ENCODE measurements around the gene ORM2. TPM values are rescaled to one million over a fixed set of nuclear protein-coding genes. Genes with fewer than 3 reads are reported as not detected.

Gene ORM2
- total and polyA plus RNA-seq, 2 donors (not counting 1 experiment from before 2014, with no cell fraction given): not detected

- H3K27me3 ChIP-seq (replicated peaks in 1 of 4; ENCODE audit: control extremely low read depth in 1 of 4, control insufficient read depth in 3 of 4, insufficient read depth in 4 of 4, low read length in 3 of 4): no peaks in the 10 kb centered on the region
- 95% methylated on average over 4 of the region's 6 CpGs for WGBS (ENCODE audit: insufficient coverage)
- POLR2A ChIA-PET: no interaction called here
- H3K4me1 Mint-ChIP-seq: peaks cover 13% of the 10 kb centered on the region
- H4K20me1 ChIP-seq (ENCODE audit: control insufficient read depth, insufficient read depth, low read length, poor library complexity, severe bottlenecking): peaks cover 67% of the 10 kb centered on the region
- no peak overlapping the region for H3K9ac ChIP-seq (ENCODE audit: low read length)
- H3K4me3 Mint-ChIP-seq: no peak overlapping the region
- no peaks in the 10 kb centered on the region for H3K9me3 ChIP-seq (ENCODE audit: control extremely low read depth in 1 of 3, control insufficient read depth in 2 of 3, insufficient read depth in 1 of 3, low read length in 2 of 3)
- H3K36me3 ChIP-seq (replicated peaks in 1 of 2; ENCODE audit: control extremely low read depth in 1 of 2, control insufficient read depth in 1 of 2, extremely low read depth in 1 of 2, insufficient read depth in 2 of 2, low read length in 1 of 2): peaks cover 10 to 92% of the 10 kb centered on the region in 2 experiments
- H3K4me2 ChIP-seq (replicated peaks; ENCODE audit: low read depth, low read length, poor library complexity, severe bottlenecking): no peak overlapping the region
- CTCF ChIA-PET: no interaction called here
- no peaks in the 10 kb centered on the region for H3K9me3 Mint-ChIP-seq (ENCODE audit: insufficient read depth)
- peak overlapping the region; percentile 68 for H3K27ac Mint-ChIP-seq
- H3K27me3 Mint-ChIP-seq: no peaks in the 10 kb centered on the region
- peaks cover 63% of the 10 kb centered on the region for H3K79me2 ChIP-seq (ENCODE audit: control insufficient read depth, insufficient read depth, low read length)
- DNase-seq (no peak), ATAC-seq (ENCODE audit: low read depth) (no peak)
- intact Hi-C loops (cut with micrococcal nuclease): no loop called here
- H3K4me3 ChIP-seq (ENCODE audit: control extremely low read depth in 1 of 5, extremely low read depth in 1 of 5, insufficient read depth in 1 of 5, low read depth in 2 of 5, low read length in 4 of 5): no peak overlapping the region
- H2AFZ ChIP-seq (ENCODE audit: insufficient read depth, low read depth, low read length, poor library complexity, severe bottlenecking): no peak overlapping the region
- H3K27ac ChIP-seq (ENCODE audit: low read length in 2 of 2): peak overlapping the region in 1 of 2 donors; percentile 7
- TF ChIP-seq CTCF (IDR thresholded peaks at IDR 0.05) (no peak), EZH2 (IDR thresholded peaks at IDR 0.05; ENCODE audit: borderline replicate concordance, insufficient read depth, low read depth, low read length, poor library complexity, severe bottlenecking) (no peak)
- H3K4me1 ChIP-seq (ENCODE audit: control insufficient read depth in 2 of 2, insufficient read depth in 2 of 2, low read length in 2 of 2): peaks cover 0 to 9% of the 10 kb centered on the region in 2 donors
These were observed 27.7 kb downstream of the ORM2 start for GRCh38 chr9:114357360-114357759.

DNA sequence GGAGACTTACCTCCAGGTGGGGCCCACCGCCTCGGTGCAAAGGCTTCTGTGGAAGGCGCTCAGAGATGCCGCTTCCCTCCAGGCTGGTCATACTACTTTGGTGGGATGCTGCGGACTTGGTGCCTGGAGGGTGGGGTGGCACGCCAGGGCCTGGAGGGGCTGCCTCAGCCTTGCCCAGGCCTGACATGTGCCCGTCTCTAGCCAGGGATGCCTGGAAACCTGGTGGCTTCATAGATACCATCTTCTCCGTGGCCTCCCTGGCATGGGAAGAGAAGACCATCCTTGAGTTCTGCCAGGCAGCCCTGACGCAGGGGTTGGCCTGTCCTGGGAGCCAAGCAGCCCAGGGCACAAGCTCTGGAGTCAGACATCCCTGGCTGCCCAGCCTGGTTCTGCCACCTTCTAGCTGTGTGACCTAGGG is 28.3 kb downstream of the ORM2 start:
- Histone ChIP-seq H3K36me3 (replicated peaks in 1 of 2; ENCODE audit: control extremely low read depth in 1 of 2, control insufficient read depth in 1 of 2, extremely low read depth in 1 of 2, insufficient read depth in 2 of 2, low read length in 1 of 2) (peaks cover 10 to 93% of the 10 kb centered on the region in 2 experiments), H2AFZ (ENCODE audit: insufficient read depth, low read depth, low read length, poor library complexity, severe bottlenecking) (no peak overlapping the region), H3K9ac (ENCODE audit: low read length) (no peak overlapping the region), H3K4me1 (ENCODE audit: control insufficient read depth in 2 of 2, insufficient read depth in 2 of 2, low read length in 2 of 2) (peaks cover 4 to 14% of the 10 kb centered on the region in 2 donors), H3K27ac (ENCODE audit: low read length in 2 of 2) (peak overlapping the region; percentile 6 to 41), H3K27me3 (replicated peaks in 1 of 4; ENCODE audit: control extremely low read depth in 1 of 4, control insufficient read depth in 3 of 4, insufficient read depth in 4 of 4, low read length in 3 of 4) (no peaks in the 10 kb centered on the region), H3K9me3 (ENCODE audit: control extremely low read depth in 1 of 3, control insufficient read depth in 2 of 3, insufficient read depth in 1 of 3, low read length in 2 of 3) (no peaks in the 10 kb centered on the region), H3K4me2 (replicated peaks; ENCODE audit: low read depth, low read length, poor library complexity, severe bottlenecking) (no peak overlapping the region), H3K79me2 (ENCODE audit: control insufficient read depth, insufficient read depth, low read length) (peaks cover 68% of the 10 kb centered on the region), H4K20me1 (ENCODE audit: control insufficient read depth, insufficient read depth, low read length, poor library complexity, severe bottlenecking) (peaks cover 70% of the 10 kb centered on the region), H3K4me3 (ENCODE audit: control extremely low read depth in 1 of 5, extremely low read depth in 1 of 5, insufficient read depth in 1 of 5, low read depth in 2 of 5, low read length in 4 of 5) (no peak overlapping the region)
- Mint-ChIP-seq H3K27me3 (no peaks in the 10 kb centered on the region), H3K4me3 (no peak overlapping the region), H3K4me1 (peaks cover 15% of the 10 kb centered on the region), H3K9me3 (ENCODE audit: insufficient read depth) (no peaks in the 10 kb centered on the region), H3K27ac (peak overlapping the region; percentile 72)
- ATAC-seq (ENCODE audit: low read depth) (no peak), DNase-seq (no peak)
- ChIA-PET CTCF (no interaction called here), POLR2A (no interaction called here)
- 94% methylated on average over 9 of the region's 9 CpGs for WGBS (ENCODE audit: insufficient coverage)
- TF ChIP-seq CTCF (IDR thresholded peaks at IDR 0.05) (no peak), EZH2 (IDR thresholded peaks at IDR 0.05; ENCODE audit: borderline replicate concordance, insufficient read depth, low read depth, low read length, poor library complexity, severe bottlenecking) (no peak)
- intact Hi-C loops (cut with micrococcal nuclease): no loop called here
